Activated CD4-positive, alpha-beta T cell treated with anti-CD3 and anti-CD28 coated beads, Interleukin-2, amount 50 U/mL, for 48 hours (primary cell): ENCODE data around the gene RNF150.

ENCODE experiments used
- DNase-seq, 2 experiments: peaks; one replicate each; pipeline ENCODE4 v3.0.0-alpha.2; 2020

The RNF150 gene

GRCh38 chr4:140903522-140904475, 229.5 kb downstream of the RNF150 start:
- DNase-seq = no peak

DNA sequence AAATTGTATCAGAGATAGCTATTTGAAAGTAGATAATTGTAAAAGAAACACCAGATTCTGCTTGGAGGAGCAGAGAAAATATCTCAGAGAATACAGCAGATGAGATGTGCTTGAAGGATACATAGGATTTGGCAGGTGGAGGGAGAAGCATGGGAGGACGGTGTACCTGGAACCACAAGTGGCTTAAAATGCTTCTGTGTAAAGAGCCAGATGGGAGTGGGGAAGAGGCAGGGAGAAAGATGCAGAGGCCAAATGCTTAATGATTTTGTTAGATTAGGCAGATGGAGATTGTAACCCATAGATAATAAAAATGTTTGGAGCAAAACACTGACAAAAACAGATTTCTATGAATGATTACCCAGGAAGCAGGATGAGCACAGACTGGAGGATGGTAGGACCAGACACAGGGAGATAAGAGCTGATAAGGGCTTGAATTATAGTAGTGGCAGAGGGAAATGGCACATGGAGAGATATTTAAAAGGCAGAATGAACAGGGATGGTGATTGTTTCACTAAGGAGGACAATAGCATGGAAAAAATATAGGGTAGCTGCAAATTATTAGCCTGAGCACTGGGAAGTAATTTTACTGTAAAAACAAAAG, 231.4 kb downstream of the RNF150 start:
- no peak for DNase-seq

DNA sequence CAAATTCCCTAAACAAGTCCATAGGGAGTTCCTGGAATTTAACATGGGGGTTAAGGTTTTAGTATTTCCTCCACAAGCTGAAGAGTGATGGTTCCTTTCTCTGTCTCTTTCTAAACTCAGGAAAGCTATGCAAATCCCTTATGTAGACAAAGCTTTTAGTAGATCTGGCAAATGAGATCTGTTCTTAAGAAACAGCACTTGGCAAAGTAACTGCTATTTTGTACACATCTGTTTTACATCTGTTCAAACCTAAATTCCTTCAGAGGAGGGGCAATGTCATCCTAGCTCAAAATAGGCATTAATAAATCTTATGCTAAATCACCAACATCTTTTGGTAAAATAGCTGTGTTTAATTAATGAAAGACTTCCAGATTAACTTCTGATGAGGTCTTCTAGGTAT, 239.3 kb downstream of the RNF150 start:
- no peak for DNase-seq

GRCh38 chr4:140888054-140888453, 245.2 kb downstream of the RNF150 start:
- no peak for DNase-seq

GRCh38 chr4:140887467-140887866, 245.8 kb downstream of the RNF150 start:
- DNase-seq = no peak

DNA sequence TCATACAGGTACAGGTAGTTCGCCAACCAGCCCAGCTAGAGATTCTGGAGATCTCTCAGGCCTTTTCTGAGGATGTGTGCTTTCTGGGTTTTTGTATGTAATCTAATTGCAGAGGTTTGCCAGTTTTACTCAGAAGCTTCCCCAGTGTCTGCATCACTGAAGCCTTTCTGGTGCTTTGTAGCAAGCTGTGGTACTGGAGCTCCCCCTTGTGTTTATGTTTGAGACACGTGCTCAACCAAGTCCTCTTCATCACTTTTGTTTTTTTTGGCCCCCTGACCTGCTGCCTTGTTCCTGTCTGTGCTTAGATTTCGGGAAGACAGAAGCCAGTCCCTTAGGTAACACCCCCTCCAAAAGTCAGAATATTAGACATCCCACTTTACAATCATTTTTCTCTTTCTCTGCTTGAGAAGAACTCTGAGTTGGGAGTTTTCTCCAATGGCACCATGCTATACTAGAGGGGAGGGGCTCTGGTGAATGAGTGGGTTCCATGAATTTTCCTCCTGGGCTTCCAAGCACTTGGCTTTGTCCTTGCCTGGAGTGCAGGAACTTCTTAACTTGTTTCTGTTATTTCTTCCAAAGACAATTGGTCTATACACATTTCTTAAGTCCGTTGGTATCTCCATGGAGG, 248.7 kb downstream of the RNF150 start:
- DNase-seq = peak; percentile 4 to 12

- no peak for DNase-seq
Measured at GRCh38 chr4:140877781-140878180, 255.5 kb downstream of the RNF150 start.

- DNase-seq = no peak
Measured at GRCh38 chr4:140876615-140877364, 256.5 kb downstream of the RNF150 start.

GRCh38 chr4:140875746-140876452, 257.4 kb downstream of the RNF150 start:
- DNase-seq = no peak

DNA sequence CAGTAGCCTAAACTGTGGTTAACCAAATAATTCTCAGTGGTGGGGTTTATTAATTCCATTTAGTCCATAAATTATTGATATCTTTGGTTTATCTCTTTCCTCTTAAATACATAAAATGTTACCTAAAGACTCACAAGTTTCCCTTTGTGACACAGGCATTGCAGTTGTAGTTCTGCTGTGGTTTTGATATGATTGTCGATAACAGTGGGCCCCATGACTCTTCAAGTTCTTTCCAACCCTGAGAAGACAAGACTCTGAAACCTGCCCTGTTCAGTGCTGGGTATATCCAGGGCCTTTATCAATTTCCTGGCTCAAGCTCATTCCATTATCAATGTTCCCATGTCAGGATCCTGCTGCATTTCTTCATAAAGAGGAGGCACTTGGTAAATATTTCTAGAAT, 259.2 kb downstream of the RNF150 start:
- DNase-seq = no peak

DNA sequence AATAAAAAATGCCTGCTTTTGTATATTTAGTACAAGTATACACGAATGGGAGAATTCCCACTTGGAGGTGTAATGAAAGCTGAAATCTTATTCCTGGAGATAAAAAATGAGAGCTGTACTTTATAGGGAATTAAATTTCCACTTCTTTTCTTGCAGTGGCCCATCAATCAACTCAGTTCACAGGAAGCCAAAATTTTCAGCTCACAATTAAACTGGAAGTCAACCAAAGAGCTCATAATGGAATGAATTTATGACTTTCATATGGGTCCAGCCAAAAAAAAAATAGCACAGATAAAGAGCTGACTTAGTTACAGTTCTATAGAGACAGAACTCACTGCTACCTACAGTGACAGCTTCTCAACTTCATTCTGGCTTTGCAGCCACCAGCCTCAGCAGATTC, 261.9 kb downstream of the RNF150 start:
- no peak for DNase-seq

DNA sequence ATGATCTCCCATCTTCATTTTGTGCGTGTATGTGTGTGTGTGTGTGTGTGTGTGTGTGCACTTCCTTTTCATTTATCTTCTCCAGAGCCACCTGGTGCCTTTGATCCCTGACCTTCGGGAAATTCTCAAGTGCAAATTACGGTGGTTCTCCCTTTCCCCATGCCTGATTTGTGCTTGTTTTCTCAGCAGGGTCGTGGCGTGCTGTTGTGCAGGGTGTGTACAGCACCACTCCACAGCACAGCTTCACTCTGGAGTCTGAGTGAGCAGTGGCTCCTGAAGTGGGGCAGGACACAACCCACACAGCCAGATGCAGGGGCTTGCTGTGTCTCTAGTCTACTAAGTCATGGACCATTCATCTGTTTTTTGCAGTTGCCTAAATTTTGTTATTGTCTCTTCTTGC, 262.8 kb downstream of the RNF150 start:
- DNase-seq = no peak

DNA sequence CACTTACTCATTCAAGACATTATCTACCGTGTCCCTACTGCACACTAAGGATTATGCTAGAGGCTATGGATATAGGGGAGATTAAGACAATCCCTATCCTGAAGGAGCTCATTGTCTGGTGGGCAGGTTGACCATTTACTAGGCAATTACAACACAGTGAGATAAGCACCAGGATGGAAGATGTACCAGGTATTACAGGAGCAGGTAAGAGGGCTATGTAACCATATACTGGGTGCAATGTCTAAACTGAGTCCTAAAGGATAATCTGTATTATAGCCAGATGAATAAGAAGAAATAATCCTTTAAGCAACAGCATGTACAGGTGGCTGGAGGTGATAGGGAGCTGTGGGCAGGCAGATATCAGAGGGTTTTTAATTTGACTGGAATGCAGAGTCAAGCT, 263.8 kb downstream of the RNF150 start:
- no peak for DNase-seq

- DNase-seq = no peak
Measured at GRCh38 chr4:140867356-140867755, 265.9 kb downstream of the RNF150 start.

DNA sequence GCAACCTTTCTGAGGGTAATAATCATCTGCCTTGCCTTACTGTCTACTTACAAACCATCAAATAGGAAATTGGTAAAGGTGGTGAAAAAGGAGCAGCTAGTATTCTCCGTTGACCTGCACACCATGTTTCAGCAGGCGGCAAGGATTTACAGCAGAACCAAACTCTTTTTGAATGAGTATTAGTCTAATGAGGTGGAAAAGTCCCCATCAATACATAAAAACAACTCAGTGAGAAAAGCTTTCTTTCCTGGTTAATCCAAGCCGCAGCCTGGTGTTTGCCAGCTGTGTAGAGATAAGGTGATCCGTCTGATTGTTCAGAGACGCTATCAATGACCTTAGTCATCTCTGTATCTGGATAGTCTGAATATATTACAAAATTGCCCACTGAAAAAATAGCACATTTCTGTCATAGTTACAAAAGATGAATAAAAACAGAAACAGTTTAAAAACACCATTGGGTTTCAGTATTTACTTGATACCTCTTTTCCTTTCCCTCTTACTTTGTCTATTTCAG, 266.7 kb downstream of the RNF150 start:
- DNase-seq = no peak

DNA sequence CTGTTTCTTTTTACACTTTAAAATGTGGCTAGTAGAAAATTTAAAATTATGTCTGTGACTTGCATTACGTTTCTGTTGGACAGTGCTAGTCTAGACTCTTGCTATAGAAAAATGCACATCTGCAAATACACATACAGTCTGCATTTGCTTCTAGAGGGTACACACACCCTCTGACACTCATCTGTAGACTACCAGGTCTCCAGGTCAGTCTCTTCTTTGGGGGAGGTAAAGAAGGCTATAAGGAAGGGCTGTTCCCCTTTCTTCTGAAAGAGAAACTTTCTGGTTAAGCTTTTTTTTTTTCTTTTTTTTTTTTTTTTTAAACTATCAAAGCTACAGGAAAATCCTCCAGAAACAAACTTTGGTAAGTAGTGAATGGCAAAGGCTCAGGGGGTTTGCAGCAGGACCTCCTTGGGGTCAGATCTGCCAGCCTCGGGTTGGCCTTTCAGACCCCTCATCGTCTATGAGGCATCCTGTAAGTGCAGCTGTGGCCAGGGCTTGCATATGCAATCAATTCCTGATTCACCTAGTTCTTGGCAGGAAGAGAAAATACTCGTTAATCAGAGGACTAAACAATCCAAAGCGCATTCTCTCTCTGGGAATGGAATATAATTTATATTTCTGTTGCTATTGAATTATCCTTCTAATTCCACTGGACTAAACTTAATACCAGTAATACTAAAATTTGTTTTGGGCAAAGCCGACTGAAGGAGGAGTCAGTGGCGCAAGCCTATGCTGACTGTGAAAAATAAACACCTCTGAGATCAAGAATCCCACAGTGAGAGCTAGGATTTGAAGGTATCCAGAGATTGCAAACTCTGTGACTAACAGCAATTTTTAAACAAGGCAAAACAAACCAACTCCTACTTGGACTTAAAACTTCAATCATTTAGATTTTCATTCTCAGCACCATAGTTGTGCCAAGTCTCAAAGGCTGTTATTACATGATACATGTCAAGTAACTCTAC, 267.7 kb downstream of the RNF150 start:
- no peak for DNase-seq

GRCh38 chr4:140863197-140863596, 270.1 kb downstream of the RNF150 start:
- no peak for DNase-seq

- DNase-seq = no peak
Measured at GRCh38 chr4:140862177-140862442, 271.2 kb downstream of the RNF150 start.

- peak; percentile 34 to 56 for DNase-seq
Measured at GRCh38 chr4:140861359-140862176, 271.7 kb downstream of the RNF150 start.

DNA sequence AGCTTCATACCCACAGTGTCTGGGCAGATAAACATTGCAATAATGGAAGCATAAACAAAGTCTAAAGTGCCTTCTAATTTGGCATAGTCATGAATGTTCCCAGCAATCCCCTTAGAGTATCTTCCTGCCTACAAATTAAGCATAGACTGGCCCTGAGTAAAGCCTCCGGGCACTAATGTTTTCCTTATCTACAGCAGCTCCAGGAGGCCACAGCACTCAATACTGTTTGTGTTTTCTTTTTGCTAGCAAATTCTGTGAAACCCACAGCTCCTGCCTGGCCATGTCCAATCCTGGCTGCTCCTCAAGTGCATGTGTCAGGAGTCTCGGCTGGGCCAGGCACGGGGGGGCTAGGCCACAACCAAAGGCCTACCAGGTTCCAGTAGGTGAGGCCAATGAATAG, 274.4 kb downstream of the RNF150 start:
- no peak for DNase-seq
